HCT116 (cell line): ENCODE measurements around the gene SRGAP3.

ENCODE experiments used
- CEBPB ChIP-seq: IDR thresholded peaks from 2 replicates; pipeline ENCODE4 v1.6.1; 2012; ENCODE audit warnings: low read depth
- CTCF ChIP-seq, 3 experiments: fragments of 200-600 bp in 1 of 3; sonication (generic) in 1 of 3; IDR thresholded peaks in 2 of 3; conservative IDR thresholded peaks in 1 of 3; 2 replicates each; pipeline ENCODE4 v1.5.1; 2012 to 2017; ENCODE audit warnings: low read depth in 2 of 3, low read length in 2 of 3, antibody characterized with exemption in 1 of 3, borderline replicate concordance in 1 of 3, control low read depth in 1 of 3, mild to moderate bottlenecking in 1 of 3, mixed read lengths in 1 of 3, mixed run types in 1 of 3, moderate library complexity in 1 of 3; ENCODE audit not compliant: insufficient read depth in 1 of 3
- EGR1 ChIP-seq: IDR thresholded peaks from 2 replicates; pipeline ENCODE4 v1.6.1; 2012; ENCODE audit warnings: low read depth
- EZH2 ChIP-seq: fragments of 200-600 bp; sonication (generic); IDR thresholded peaks from 2 replicates; pipeline ENCODE4 v1.6.1; 2017; ENCODE audit warnings: antibody characterized with exemption, mixed run types
- JUND ChIP-seq: IDR thresholded peaks from 2 replicates; pipeline ENCODE4 v1.6.1; 2012
- MAX ChIP-seq: IDR thresholded peaks from 2 replicates; pipeline ENCODE4 v1.6.1; 2012
- POLR2A ChIP-seq: IDR thresholded peaks from 2 replicates; pipeline ENCODE4 v1.7.0; 2011; ENCODE audit warnings: borderline replicate concordance; ENCODE audit not compliant: insufficient read depth, insufficient read length; ENCODE audit errors: extremely low read depth
- POLR2AphosphoS5 ChIP-seq: IDR thresholded peaks from 2 replicates; pipeline ENCODE4 v1.6.1; 2011; ENCODE audit warnings: mild to moderate bottlenecking, low read depth, low read length, moderate library complexity
- REST ChIP-seq: IDR thresholded peaks from 2 replicates; pipeline ENCODE4 v1.6.1; 2012; ENCODE audit warnings: low read depth
- SIN3A ChIP-seq: IDR thresholded peaks from 2 replicates; pipeline ENCODE4 v1.6.1; 2012; ENCODE audit warnings: low read depth
- SRF ChIP-seq: IDR thresholded peaks from 2 replicates; pipeline ENCODE4 v1.6.1; 2012; ENCODE audit warnings: low read depth
- YY1 ChIP-seq: IDR thresholded peaks from 2 replicates; pipeline ENCODE4 v1.6.1; 2011; ENCODE audit warnings: low read length, low read depth, moderate library complexity, mild to moderate bottlenecking; ENCODE audit not compliant: insufficient replicate concordance; ENCODE audit errors: extremely low read depth
- ZBTB33 ChIP-seq: IDR thresholded peaks from 2 replicates; pipeline ENCODE4 v1.6.1; 2011; ENCODE audit warnings: mild to moderate bottlenecking, low read length, moderate library complexity; ENCODE audit not compliant: insufficient replicate concordance; ENCODE audit errors: extremely low read depth

GRCh38 chr3:9124730-9125129, 124.7 kb downstream of the SRGAP3 start:
- TF ChIP-seq CEBPB (no peak), REST (no peak), POLR2A (no peak), SIN3A (no peak), CTCF (IDR thresholded peaks at IDR 0.05 in 2 of 3, conservative IDR thresholded peaks at IDR 0.05 in 1 of 3; ENCODE audit: borderline replicate concordance in 1 of 3, insufficient read depth in 1 of 3, low read depth in 2 of 3, low read length in 2 of 3) (no peak), EGR1 (no peak), ZBTB33 (no peak), YY1 (no peak), POLR2AphosphoS5 (no peak), SRF (no peak), MAX (no peak), EZH2 (no peak), JUND (no peak)
